Upper lobe of left lung (tissue), 6 donors: ENCODE results near the gene MEGF11. TPM values are rescaled to one million over a fixed set of nuclear protein-coding genes. Genes with fewer than 3 reads are reported as not detected.

ENCODE experiments used
- ATAC-seq, 2 donors: fragments of 200-7000 bp; cut with Tn5 transposase; one replicate each; pipeline ENCODE4 v1.9.1; 2022; ENCODE audit warnings: mild to moderate bottlenecking in 2 of 2, moderate library complexity in 2 of 2; ENCODE audit not compliant: low FRiP score in 2 of 2
- DNase-seq, 2 donors: peaks; one replicate each; pipeline ENCODE4 v3.0.0-alpha.2; 2019 to 2020
- H3K27ac ChIP-seq, 4 donors: fragments of 200-600 bp; sonication (generic); one replicate each; pipeline ENCODE4 v1.5.1; 2016 to 2019
- H3K27me3 ChIP-seq, 4 donors: fragments of 200-600 bp; sonication (generic); one replicate each; pipeline ENCODE4 v1.5.1; 2017 to 2019
- H3K36me3 ChIP-seq, 4 donors: fragments of 200-600 bp; sonication (generic); one replicate each; pipeline ENCODE4 v1.5.1; 2016 to 2019
- H3K4me1 ChIP-seq, 4 donors: fragments of 200-600 bp; sonication (generic); one replicate each; pipeline ENCODE4 v1.5.1; 2018 to 2019
- H3K4me3 ChIP-seq, 4 donors: fragments of 200-600 bp; sonication (generic); one replicate each; pipeline ENCODE4 v1.5.1; 2017 to 2019; ENCODE audit warnings: mild to moderate bottlenecking in 2 of 4, moderate library complexity in 1 of 4
- H3K9me3 ChIP-seq, 4 donors: fragments of 200-600 bp; sonication (generic); one replicate each; pipeline ENCODE4 v1.5.1; 2018 to 2019
- CTCF ChIP-seq, 6 experiments: fragments of 450-650 bp in 4 of 6; fragments of 200-600 bp in 2 of 6; sonication (generic) in 2 of 6; IDR thresholded peaks; one replicate each; pipeline ENCODE4 v1.5.1; 2016 to 2019; ENCODE audit warnings: antibody characterized with exemption in 6 of 6
- EP300 ChIP-seq, 4 donors: sonication (generic); formaldehyde crosslinking; IDR thresholded peaks; one replicate each; pipeline ENCODE4 v1.5.1; 2017; ENCODE audit warnings: antibody characterized with exemption in 4 of 4, control low read depth in 2 of 4
- POLR2A ChIP-seq, 4 donors: fragments of 450-650 bp; IDR thresholded peaks; one replicate each; pipeline ENCODE4 v1.5.1; 2016 to 2017; ENCODE audit warnings: antibody characterized with exemption in 4 of 4, mild to moderate bottlenecking in 2 of 4
- POLR2AphosphoS5 ChIP-seq, 2 donors: sonication (generic); formaldehyde crosslinking; IDR thresholded peaks; one replicate each; pipeline ENCODE4 v1.5.1; 2017; ENCODE audit warnings: antibody characterized with exemption in 2 of 2
- WGBS, 2 donors: methylation state at CpG; one replicate each; pipeline ENCODE4 v1.1.5; 2017 to 2018; 5-methylcytosine and 5-hydroxymethylcytosine counted together
- total RNA-seq, 6 donors: library from RNA; depleted of rRNA in 4 of 6; stranded (reverse); fragments of >200 nt in 4 of 6; gene quantifications; one replicate each; pipeline versions ENCODE4 v1.1.0 to v1.2.1, GENCODE V29; 2016 to 2021
- donor health status: DM: no; HTN: no; CAD: no; lungs with moderate emphysema.
- donor health status: DM: no; HTN: yes; CAD: no; lungs with severe emphysema.

MEGF11 gene
- total RNA-seq, 6 donors from 2014 or later = 1.5 to 4.0 (median 3.5) TPM; not detected in 3

- Histone ChIP-seq H3K27me3 (no peaks in the 10 kb centered on the region), H3K4me3 (no peak overlapping the region), H3K9me3 (no peaks in the 10 kb centered on the region), H3K27ac (no peak overlapping the region), H3K4me1 (peaks cover 0 to 11% (median 6%) of the 10 kb centered on the region in 4 donors), H3K36me3 (peaks cover 0 to 48% (median 22%) of the 10 kb centered on the region in 4 donors)
- WGBS, 2 donors = 82% methylated on average over 4 of the region's 4 CpGs
- DNase-seq (no peak), ATAC-seq (peak in 1 of 2 donors; percentile 67)
- TF ChIP-seq POLR2A (IDR thresholded peaks at IDR 0.05) = no peak
Observed at GRCh38 chr15:65914386-65914785, 339.2 kb downstream of the MEGF11 start.

DNA sequence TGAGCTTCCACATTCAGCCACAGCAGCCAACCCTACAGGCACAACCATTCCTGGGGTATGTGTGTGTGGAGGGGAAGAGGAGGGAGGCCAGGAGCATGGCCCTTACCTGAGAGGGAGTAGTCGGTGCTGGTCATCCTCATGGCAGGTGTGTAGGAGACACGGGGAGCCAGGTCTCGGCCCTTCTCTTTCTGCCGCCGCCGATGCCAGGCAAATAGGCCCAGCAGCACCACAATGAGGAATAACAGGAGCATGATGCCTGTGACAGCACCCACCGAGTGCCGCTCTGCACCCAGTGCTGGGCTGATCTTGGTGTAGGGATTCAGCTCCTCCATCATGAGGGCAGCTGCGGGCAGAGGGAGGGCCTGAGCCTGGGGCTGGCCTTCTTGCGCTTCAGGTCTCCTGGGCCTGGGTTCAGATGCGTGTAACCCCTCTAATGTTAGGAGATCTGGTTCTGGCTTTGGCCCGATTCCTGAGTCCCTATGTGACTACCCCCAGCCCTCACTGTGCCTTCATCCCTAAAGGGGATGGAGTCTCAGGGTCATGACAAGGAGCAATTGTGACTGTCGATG, 339.8 kb downstream of the MEGF11 start:
- Histone ChIP-seq H3K27ac (no peak overlapping the region), H3K27me3 (no peaks in the 10 kb centered on the region), H3K4me3 (no peak overlapping the region), H3K4me1 (peaks cover 0 to 11% (median 6%) of the 10 kb centered on the region in 4 donors), H3K9me3 (no peaks in the 10 kb centered on the region), H3K36me3 (peaks cover 0 to 44% (median 21%) of the 10 kb centered on the region in 4 donors)
- WGBS, 2 donors = 92 to 96% methylated on average over 10 to 13 of the region's 13 CpGs
- DNase-seq = peak in 1 of 2 donors; percentile 47
- ATAC-seq = no peak
- TF ChIP-seq EP300 (IDR thresholded peaks at IDR 0.05) (no peak), POLR2A (IDR thresholded peaks at IDR 0.05) (no peak), POLR2AphosphoS5 (IDR thresholded peaks at IDR 0.05) (no peak), CTCF (IDR thresholded peaks at IDR 0.05) (no peak)

- TF ChIP-seq EP300 (IDR thresholded peaks at IDR 0.05) (no peak), POLR2A (IDR thresholded peaks at IDR 0.05) (no peak)
- no peak for ATAC-seq
- Histone ChIP-seq H3K9me3 (no peaks in the 10 kb centered on the region), H3K27me3 (no peaks in the 10 kb centered on the region), H3K36me3 (peaks cover 0 to 49% (median 29%) of the 10 kb centered on the region in 4 donors), H3K4me3 (no peak overlapping the region), H3K27ac (no peak overlapping the region), H3K4me1 (peaks cover 0 to 11% (median 6%) of the 10 kb centered on the region in 4 donors)
- 100% methylated on average over 1 to 2 of the region's 2 CpGs for WGBS, 2 donors
- DNase-seq = no peak
Observed at GRCh38 chr15:65912235-65912634, 341.3 kb downstream of the MEGF11 start.

DNA sequence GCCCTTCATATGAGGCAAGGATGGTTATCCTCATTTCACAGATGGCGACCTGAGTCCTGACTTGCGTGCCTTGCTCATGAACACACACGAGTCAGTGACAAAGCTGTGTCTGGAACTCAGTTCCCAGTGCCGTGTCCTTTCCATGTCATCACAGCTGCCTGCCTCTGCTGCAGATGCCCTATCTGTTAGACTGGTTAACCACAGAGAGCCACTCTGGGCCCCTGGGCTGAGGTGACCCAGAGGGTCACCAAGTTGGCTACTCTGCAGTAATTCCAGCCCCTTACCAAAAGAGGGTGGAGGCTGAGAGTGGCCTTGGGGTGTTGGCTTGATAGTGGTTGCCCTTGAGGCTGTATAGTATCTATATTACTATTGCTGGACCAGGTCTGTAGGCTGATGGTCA, 343.2 kb downstream of the MEGF11 start:
- ATAC-seq (no peak), DNase-seq (no peak)
- Histone ChIP-seq H3K4me1 (no peaks in the 10 kb centered on the region), H3K27ac (no peak overlapping the region), H3K27me3 (no peaks in the 10 kb centered on the region), H3K4me3 (no peak overlapping the region), H3K9me3 (no peaks in the 10 kb centered on the region), H3K36me3 (peaks cover 0 to 68% (median 39%) of the 10 kb centered on the region in 4 donors)
- 97 to 100% methylated on average over 3 to 4 of the region's 4 CpGs for WGBS, 2 donors
- no peak for TF ChIP-seq POLR2A (IDR thresholded peaks at IDR 0.05)
- TF ChIP-seq POLR2AphosphoS5 (IDR thresholded peaks at IDR 0.05) = no peak
- TF ChIP-seq EP300 (IDR thresholded peaks at IDR 0.05) = no peak

DNA sequence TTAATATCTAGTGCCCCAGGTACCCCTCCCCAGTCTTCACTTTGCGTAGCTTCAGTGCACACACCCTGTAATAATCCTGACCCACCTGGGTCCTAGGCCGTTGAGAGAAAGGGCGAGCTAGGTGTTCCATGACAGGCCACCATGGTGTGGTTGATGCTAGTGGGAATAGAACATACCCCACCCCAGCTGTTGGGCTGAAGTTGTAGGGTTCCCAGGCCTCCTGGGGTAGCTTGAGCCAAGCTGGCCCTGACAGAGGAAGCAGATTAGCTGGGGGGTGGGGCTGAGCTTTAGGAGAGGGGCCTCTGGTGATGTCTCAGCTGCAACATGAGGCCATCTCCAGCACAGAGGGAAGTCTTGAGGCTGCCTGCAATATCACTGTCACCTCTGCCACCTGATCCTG, 343.7 kb downstream of the MEGF11 start:
- DNase-seq (no peak), ATAC-seq (no peak)
- H3K27me3 ChIP-seq = no peaks in the 10 kb centered on the region
- H3K9me3 ChIP-seq = no peaks in the 10 kb centered on the region
- peaks cover 0 to 73% (median 41%) of the 10 kb centered on the region in 4 donors for H3K36me3 ChIP-seq
- TF ChIP-seq POLR2AphosphoS5 (IDR thresholded peaks at IDR 0.05) (no peak), CTCF (IDR thresholded peaks at IDR 0.05) (no peak), EP300 (IDR thresholded peaks at IDR 0.05) (no peak), POLR2A (IDR thresholded peaks at IDR 0.05) (no peak)
- no peak overlapping the region for H3K4me3 ChIP-seq
- 98 to 100% methylated on average over 1 to 3 of the region's 3 CpGs for WGBS, 2 donors
- H3K4me1 ChIP-seq = no peaks in the 10 kb centered on the region
- no peak overlapping the region for H3K27ac ChIP-seq

- Histone ChIP-seq H3K9me3 (no peaks in the 10 kb centered on the region), H3K27ac (no peak overlapping the region), H3K36me3 (peaks cover 0 to 83% (median 44%) of the 10 kb centered on the region in 4 donors), H3K27me3 (no peaks in the 10 kb centered on the region), H3K4me3 (no peak overlapping the region), H3K4me1 (no peaks in the 10 kb centered on the region)
- ATAC-seq = no peak
- WGBS, 2 donors = 93 to 100% methylated on average over 4 of the region's 4 CpGs
- DNase-seq = peak in 1 of 2 donors; percentile 24
- TF ChIP-seq CTCF (IDR thresholded peaks at IDR 0.05) (no peak), POLR2AphosphoS5 (IDR thresholded peaks at IDR 0.05) (no peak), POLR2A (IDR thresholded peaks at IDR 0.05) (no peak), EP300 (IDR thresholded peaks at IDR 0.05) (no peak)
Observed at GRCh38 chr15:65908876-65909275, 344.7 kb downstream of the MEGF11 start.
